BE2C (cell line): ENCODE data around the gene DLG2.

Source experiments
- DNase-seq: peaks from one replicate; pipeline ENCODE4 v3.0.0-alpha.2; 2020
- H3K27me3 ChIP-seq: fragments of 250-450 bp; sonication (Bioruptor Pico); 2 replicates; pipeline ENCODE4 v1.5.1; 2020; ENCODE audit warnings: mild to moderate bottlenecking
- H3K36me3 ChIP-seq: fragments of 250-450 bp; sonication (Bioruptor Pico); 2 replicates; pipeline ENCODE4 v1.5.1; 2020; ENCODE audit warnings: mild to moderate bottlenecking
- H3K4me1 ChIP-seq: fragments of 250-450 bp; sonication (Bioruptor Pico); 2 replicates; pipeline ENCODE4 v1.5.1; 2020
- H3K4me3 ChIP-seq: 2 replicates; pipeline ENCODE4 v1.5.1; 2011; ENCODE audit warnings: low read depth, low read length
- H3K9me3 ChIP-seq: fragments of 250-450 bp; sonication (Bioruptor Pico); 2 replicates; pipeline ENCODE4 v1.5.1; 2020
- CTCF ChIP-seq: IDR thresholded peaks from 2 replicates; pipeline ENCODE4 v1.5.1; 2012; ENCODE audit warnings: mild to moderate bottlenecking, low read depth, low read length

DLG2 gene

GRCh38 chr11:83583757-83584366 is 2043.3 kb downstream of the DLG2 start:
- H3K9me3 ChIP-seq, result no peaks in the 10 kb centered on the region
- TF ChIP-seq CTCF, result no peak
- no peaks in the 10 kb centered on the region for H3K27me3 ChIP-seq
- no peaks in the 10 kb centered on the region; the same call in 1 of the 2 replicates for H3K4me1 ChIP-seq
- DNase-seq, result no peak
- H3K4me3 ChIP-seq, result no peak overlapping the region
- no peaks in the 10 kb centered on the region for H3K36me3 ChIP-seq

- H3K36me3 ChIP-seq, result no peaks in the 10 kb centered on the region; the same call in 1 of the 2 replicates
- no peak overlapping the region for H3K4me3 ChIP-seq
- no peak for TF ChIP-seq CTCF
- H3K9me3 ChIP-seq, result no peaks in the 10 kb centered on the region
- H3K27me3 ChIP-seq, result no peaks in the 10 kb centered on the region
- DNase-seq, result no peak
- peaks cover 11% of the 10 kb centered on the region; the same call in 1 of the 2 replicates for H3K4me1 ChIP-seq
These were observed 2052.6 kb downstream of the DLG2 start for GRCh38 chr11:83574519-83574918.

- no peak for TF ChIP-seq CTCF
- Histone ChIP-seq H3K4me3 (no peak overlapping the region), H3K4me1 (peaks cover 24% of the 10 kb centered on the region), H3K9me3 (no peaks in the 10 kb centered on the region), H3K27me3 (no peaks in the 10 kb centered on the region), H3K36me3 (no peaks in the 10 kb centered on the region; the same call in 1 of the 2 replicates)
- DNase-seq, result no peak
These were observed 2054.3 kb downstream of the DLG2 start for GRCh38 chr11:83572581-83573496.

GRCh38 chr11:83571302-83571701 is 2055.8 kb downstream of the DLG2 start:
- Histone ChIP-seq H3K9me3 (no peaks in the 10 kb centered on the region), H3K27me3 (no peaks in the 10 kb centered on the region), H3K4me1 (peaks cover 24% of the 10 kb centered on the region), H3K4me3 (no peak overlapping the region), H3K36me3 (no peaks in the 10 kb centered on the region)
- TF ChIP-seq CTCF, result no peak
- DNase-seq, result no peak

- no peaks in the 10 kb centered on the region for H3K36me3 ChIP-seq
- no peak for TF ChIP-seq CTCF
- no peak overlapping the region for H3K4me3 ChIP-seq
- H3K27me3 ChIP-seq, result no peaks in the 10 kb centered on the region
- no peak for DNase-seq
- no peaks in the 10 kb centered on the region for H3K9me3 ChIP-seq
- H3K4me1 ChIP-seq, result peaks cover 24% of the 10 kb centered on the region
These were observed 2057.9 kb downstream of the DLG2 start for GRCh38 chr11:83569134-83569805.
